GM12801 (cell line): Measurements from ENCODE around the gene SYT1.

Experiments used
- TF ChIP-seq, protein P1 (sequence below): IDR thresholded peaks from one replicate; pipeline ENCODE4 v1.5.1; 2011; ENCODE audit warnings: control low read depth; ENCODE audit not compliant: insufficient read length; ENCODE audit errors: extremely low read depth

The SYT1 gene

DNA sequence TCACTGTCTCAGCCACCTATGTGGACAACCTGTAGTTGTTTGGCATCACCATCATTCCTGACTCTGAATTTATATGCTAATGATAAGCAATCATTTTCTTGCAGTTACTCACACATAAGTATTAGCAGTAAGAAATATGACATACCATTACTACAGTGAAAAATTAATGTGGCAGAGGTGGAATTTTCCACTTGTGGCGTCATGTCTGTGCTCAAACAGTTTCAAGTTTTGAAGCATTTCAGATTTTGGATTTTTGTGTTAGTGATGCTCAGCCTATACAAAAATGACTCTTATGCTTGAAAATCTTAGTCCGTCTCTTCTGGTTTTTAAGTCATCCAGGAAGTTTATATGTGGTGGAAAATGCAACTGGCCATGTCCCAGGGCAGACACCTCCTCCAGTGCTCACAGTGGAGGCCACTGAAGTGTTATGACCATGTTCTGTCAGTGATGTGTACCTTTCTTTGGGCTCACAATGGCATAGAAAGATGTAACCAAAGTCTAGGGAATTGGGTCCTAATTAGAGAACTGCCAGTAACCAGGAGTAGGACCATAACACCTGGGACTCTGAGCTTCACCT lies 220.6 kb downstream of the SYT1 start:
- TF ChIP-seq, protein P1, sequence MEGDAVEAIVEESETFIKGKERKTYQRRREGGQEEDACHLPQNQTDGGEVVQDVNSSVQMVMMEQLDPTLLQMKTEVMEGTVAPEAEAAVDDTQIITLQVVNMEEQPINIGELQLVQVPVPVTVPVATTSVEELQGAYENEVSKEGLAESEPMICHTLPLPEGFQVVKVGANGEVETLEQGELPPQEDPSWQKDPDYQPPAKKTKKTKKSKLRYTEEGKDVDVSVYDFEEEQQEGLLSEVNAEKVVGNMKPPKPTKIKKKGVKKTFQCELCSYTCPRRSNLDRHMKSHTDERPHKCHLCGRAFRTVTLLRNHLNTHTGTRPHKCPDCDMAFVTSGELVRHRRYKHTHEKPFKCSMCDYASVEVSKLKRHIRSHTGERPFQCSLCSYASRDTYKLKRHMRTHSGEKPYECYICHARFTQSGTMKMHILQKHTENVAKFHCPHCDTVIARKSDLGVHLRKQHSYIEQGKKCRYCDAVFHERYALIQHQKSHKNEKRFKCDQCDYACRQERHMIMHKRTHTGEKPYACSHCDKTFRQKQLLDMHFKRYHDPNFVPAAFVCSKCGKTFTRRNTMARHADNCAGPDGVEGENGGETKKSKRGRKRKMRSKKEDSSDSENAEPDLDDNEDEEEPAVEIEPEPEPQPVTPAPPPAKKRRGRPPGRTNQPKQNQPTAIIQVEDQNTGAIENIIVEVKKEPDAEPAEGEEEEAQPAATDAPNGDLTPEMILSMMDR, result no peak

- TF ChIP-seq, protein P1, result no peak
These were observed 222.1 kb downstream of the SYT1 start for GRCh38 chr12:79086541-79087296.

- TF ChIP-seq, protein P1, result no peak
These were observed 234.0 kb downstream of the SYT1 start for GRCh38 chr12:79098530-79098929.

GRCh38 chr12:79108962-79109361 lies 244.4 kb downstream of the SYT1 start:
- TF ChIP-seq, protein P1, result no peak

DNA sequence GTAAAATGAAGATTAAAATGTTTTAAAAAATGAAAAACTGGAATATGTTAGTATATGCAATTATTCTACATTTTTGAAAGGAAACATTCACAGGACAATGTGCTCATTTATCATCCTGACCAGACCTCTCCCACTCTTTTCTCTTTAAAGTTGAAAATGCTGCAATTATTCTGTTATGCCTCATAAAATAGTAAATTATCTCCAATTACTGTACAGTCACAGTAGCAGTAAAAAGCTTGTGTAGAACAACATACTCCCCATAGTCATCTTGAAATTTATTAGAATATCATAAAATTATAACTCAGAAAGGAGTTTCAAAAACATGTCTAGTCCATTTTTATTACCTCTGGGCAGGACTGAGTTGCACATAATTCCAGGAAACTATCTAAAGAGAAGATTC lies 250.3 kb downstream of the SYT1 start:
- TF ChIP-seq, protein P1, result no peak

DNA sequence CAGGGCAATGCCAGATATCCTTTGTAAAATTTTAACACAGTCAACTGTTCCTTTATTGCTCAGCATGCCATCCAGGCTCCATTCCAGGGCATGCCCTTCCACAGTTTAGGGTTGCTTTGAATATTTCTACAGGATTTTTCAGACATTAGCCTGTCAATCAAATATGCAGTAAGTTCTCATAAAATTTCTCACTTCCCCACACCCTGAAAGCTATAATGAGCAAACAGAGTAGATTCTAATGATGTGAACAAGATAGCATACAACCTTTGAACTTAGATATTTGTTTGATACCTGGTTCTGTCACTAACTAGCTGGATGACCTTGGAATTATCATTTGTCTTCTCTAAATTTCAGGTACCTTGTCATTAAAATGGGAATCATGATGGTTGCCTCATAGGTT lies 251.2 kb downstream of the SYT1 start:
- TF ChIP-seq, protein P1, result no peak

DNA sequence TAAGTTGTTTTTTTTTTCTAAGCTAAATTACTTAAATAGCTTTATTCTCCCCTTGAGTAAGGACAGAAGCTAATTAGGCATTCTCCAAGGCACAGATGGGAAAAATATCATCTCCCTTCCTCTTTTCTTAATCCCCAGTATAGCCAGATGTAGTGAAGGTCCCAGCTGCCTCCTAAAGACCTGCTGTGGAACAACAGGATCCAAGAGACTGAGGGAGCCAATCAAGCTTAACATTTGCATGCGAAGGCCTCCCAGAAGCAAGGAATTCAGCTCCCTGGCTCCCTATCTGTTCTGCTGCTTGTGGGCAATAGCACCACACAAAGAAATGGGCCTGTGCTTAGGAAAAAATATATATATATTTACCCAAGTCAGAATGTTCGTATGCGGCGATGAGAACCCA lies 255.2 kb downstream of the SYT1 start:
- TF ChIP-seq, protein P1, result no peak
